ENCODE data around the gene ANKHD1.
A peak's percentile ranks its signal among the peaks of the same experiment; 100 is the strongest.

ANKHD1 gene

GRCh38 chr5:140560227-140560626 is 158.6 kb downstream of the ANKHD1 start:
- ChIA-PET CTCF (no interaction called here), POLR2A (interaction anchor here (1.6 kb wide), 1 partner anchor 87 kb away, joined by 8 read pairs; the partner anchor contains the start of genes IK and NDUFA2)
- TF ChIP-seq LEF1 (IDR thresholded peaks at IDR 0.05; ENCODE audit: borderline replicate concordance) (no peak), SP1 (IDR thresholded peaks at IDR 0.05) (no peak), PKNOX1 (IDR thresholded peaks at IDR 0.05) (no peak)
- DNase-seq (ENCODE audit: extremely low spot score): no peak

- DNase-seq (ENCODE audit: extremely low spot score): no peak
- POLR2A ChIA-PET: interaction anchor here (0.8 to 1.2 kb wide), 2 partner anchors 85 to 129 kb away, joined by 4 read pairs; partner anchors contain the start of genes HARS1, HARS2, IK and NDUFA2
- CTCF ChIA-PET: no interaction called here
- TF ChIP-seq NFRKB (IDR thresholded peaks at IDR 0.05) (no peak), SUZ12 (IDR thresholded peaks at IDR 0.05) (no peak), FOXK2 (IDR thresholded peaks at IDR 0.05) (no peak), FOXM1 (IDR thresholded peaks at IDR 0.05; ENCODE audit: borderline replicate concordance) (no peak), LEF1 (IDR thresholded peaks at IDR 0.05; ENCODE audit: borderline replicate concordance) (no peak), FOXA1 (IDR thresholded peaks at IDR 0.05) (no peak), ARNT (IDR thresholded peaks at IDR 0.05) (no peak)
These were observed 160.3 kb downstream of the ANKHD1 start for GRCh38 chr5:140561753-140562523.

DNA sequence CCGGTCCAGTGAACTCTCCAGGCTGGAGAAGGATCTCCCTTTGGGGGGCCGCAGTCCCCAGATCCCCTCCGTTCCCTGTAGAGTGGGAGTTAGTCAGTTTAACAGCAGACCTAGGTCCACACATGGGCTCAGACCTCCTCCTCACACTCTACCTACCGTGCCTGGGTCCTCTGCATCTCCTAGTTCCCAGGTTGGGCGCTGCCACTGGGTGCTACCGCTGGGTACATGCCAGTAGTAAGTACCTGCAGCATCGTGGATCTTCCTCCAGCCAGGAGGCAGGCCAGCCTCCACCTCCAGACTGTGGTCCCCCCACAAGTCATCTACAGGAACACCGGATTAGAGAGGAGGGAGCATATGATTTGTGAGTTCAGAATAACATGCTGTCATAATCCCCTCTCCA is 162.0 kb downstream of the ANKHD1 start:
- ChIA-PET POLR2A (interaction anchor here (0.6 to 2.3 kb wide), 9 partner anchors 8 to 163 kb away, joined by 3 to 13 read pairs (median 3); partner anchors contain the start of genes ANKHD1, HARS1, HARS2 and IK), CTCF (interaction anchor here (0.6 kb wide), 1 partner anchor 191 kb away, joined by 3 read pairs; no protein-coding TSS in a partner anchor)
- TF ChIP-seq PKNOX1 (IDR thresholded peaks at IDR 0.05): no peak
- no peak for TF ChIP-seq SP1 (IDR thresholded peaks at IDR 0.05)
- TF ChIP-seq BHLHE40 (IDR thresholded peaks at IDR 0.05; ENCODE audit: borderline replicate concordance): no peak
- TF ChIP-seq HDGF (IDR thresholded peaks at IDR 0.05; ENCODE audit: borderline replicate concordance): no peak
- no peak for TF ChIP-seq L3MBTL2 (conservative IDR thresholded peaks at IDR 0.05)
- no peak for TF ChIP-seq ARNT (IDR thresholded peaks at IDR 0.05)
- TF ChIP-seq SUZ12 (IDR thresholded peaks at IDR 0.05): no peak
- no peak for TF ChIP-seq ZNF384 (IDR thresholded peaks at IDR 0.05)
- no peak for TF ChIP-seq FOXM1 (IDR thresholded peaks at IDR 0.05; ENCODE audit: borderline replicate concordance)
- TF ChIP-seq NFRKB (IDR thresholded peaks at IDR 0.05): no peak
- TF ChIP-seq TARDBP (IDR thresholded peaks at IDR 0.05): no peak
- TF ChIP-seq FOXK2 (IDR thresholded peaks at IDR 0.05): no peak
- no peak for TF ChIP-seq FOXA1 (IDR thresholded peaks at IDR 0.05)
- TF ChIP-seq ELF4 (IDR thresholded peaks at IDR 0.05): no peak
- TF ChIP-seq CTBP1 (IDR thresholded peaks at IDR 0.05; ENCODE audit: borderline replicate concordance): no peak
- TF ChIP-seq LEF1 (IDR thresholded peaks at IDR 0.05; ENCODE audit: borderline replicate concordance): no peak

DNA sequence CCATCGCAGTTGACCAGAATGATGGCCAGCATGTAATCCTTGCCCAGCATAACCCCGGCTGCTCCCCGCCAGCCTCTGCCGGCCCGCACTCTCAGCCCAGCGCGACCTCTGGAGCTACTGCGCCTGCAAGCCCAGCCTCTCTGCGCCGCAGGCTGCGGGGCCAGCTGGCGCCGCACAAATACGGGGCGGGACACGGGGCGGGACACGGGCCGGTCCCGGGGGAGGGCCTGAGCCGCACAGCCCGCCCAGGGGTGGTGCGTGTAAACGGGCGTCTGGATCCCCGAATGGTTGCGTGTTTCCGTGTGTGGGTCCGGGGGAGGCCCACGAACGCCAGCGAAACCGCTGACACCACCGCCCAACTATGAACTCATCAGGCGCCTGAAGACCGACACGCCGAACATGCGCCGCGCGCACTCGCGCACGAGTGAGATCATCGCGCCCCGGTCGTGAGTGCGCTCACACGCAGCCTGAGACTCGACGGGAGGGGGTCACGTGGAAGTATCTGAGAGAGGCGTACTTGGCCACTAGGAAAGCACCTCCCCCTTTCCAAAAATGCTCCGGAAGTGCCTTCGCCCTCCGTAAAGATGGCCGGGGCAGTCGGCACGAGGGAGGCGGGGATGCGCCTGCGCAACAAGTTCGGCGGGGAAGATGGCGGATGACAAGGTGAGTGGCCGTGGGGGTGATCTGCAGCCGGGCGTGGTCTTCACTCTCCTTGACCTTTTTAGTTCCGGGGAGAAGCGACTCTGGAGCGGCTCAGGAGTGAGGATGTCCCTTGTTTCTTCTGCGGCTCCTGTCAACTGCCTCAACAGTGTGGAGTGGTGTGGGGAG is 162.8 kb downstream of the ANKHD1 start, which contains the start of the genes APBB3 and SLC35A4:
Gene APBB3, minus strand, starts transcription at position 403 of the 828 bp plus-strand sequence. Its CDS starts 353 bp downstream, at position 50.
Gene SLC35A4, plus strand, starts transcription at position 633 of the 828 bp plus-strand sequence. CDS start 2,342 bp downstream, outside the sequence.
- DNase-seq (ENCODE audit: extremely low spot score): peak; percentile 94
- POLR2A ChIA-PET: interaction anchor here (0.6 to 2.3 kb wide), 10 partner anchors 9 to 163 kb away, joined by 3 to 13 read pairs (median 3); partner anchors contain the start of genes ANKHD1, EIF4EBP3, HARS1 and HARS2
- TF ChIP-seq LEF1 (IDR thresholded peaks at IDR 0.05; ENCODE audit: borderline replicate concordance): peak; percentile 90; the same call in 1 of the 2 replicates
- TF ChIP-seq ZNF384 (IDR thresholded peaks at IDR 0.05): no peak
- no peak for TF ChIP-seq FOXA1 (IDR thresholded peaks at IDR 0.05)
- peak; percentile 38; the same call in 1 of the 2 replicates for TF ChIP-seq CTBP1 (IDR thresholded peaks at IDR 0.05; ENCODE audit: borderline replicate concordance)
- TF ChIP-seq FOXK2 (IDR thresholded peaks at IDR 0.05): no peak
- TF ChIP-seq BHLHE40 (IDR thresholded peaks at IDR 0.05; ENCODE audit: borderline replicate concordance): no peak
- TF ChIP-seq L3MBTL2 (conservative IDR thresholded peaks at IDR 0.05): peak; percentile 99
- peak; percentile 100 for TF ChIP-seq TARDBP (IDR thresholded peaks at IDR 0.05)
- no peak for TF ChIP-seq SP1 (IDR thresholded peaks at IDR 0.05)
- TF ChIP-seq HDGF (IDR thresholded peaks at IDR 0.05; ENCODE audit: borderline replicate concordance): no peak
- TF ChIP-seq ELF4 (IDR thresholded peaks at IDR 0.05): peak; percentile 83; the same call in 1 of the 2 replicates
- TF ChIP-seq PKNOX1 (IDR thresholded peaks at IDR 0.05): no peak
- no peak for TF ChIP-seq NFRKB (IDR thresholded peaks at IDR 0.05)
- no peak for TF ChIP-seq FOXM1 (IDR thresholded peaks at IDR 0.05; ENCODE audit: borderline replicate concordance)
- no peak for TF ChIP-seq SUZ12 (IDR thresholded peaks at IDR 0.05)
- peak; percentile 55; the same call in 1 of the 2 replicates for TF ChIP-seq ARNT (IDR thresholded peaks at IDR 0.05)
- CTCF ChIA-PET: interaction anchor here (0.6 kb wide), 1 partner anchor 192 kb away, joined by 3 read pairs; no protein-coding TSS in a partner anchor

More for the DNA sequence above, 162.0 kb downstream of the ANKHD1 start:
- no peak for DNase-seq (ENCODE audit: extremely low spot score)
